HG03196 (cell line): ENCODE measurements around the gene GTF2IRD1.

Experiments used
- ATAC-seq: cut with Tn5 transposase; IDR thresholded peaks from one replicate; pipeline ENCODE4 v1.9.1; 2021; ENCODE audit not compliant: unreplicated experiment

Gene GTF2IRD1

DNA sequence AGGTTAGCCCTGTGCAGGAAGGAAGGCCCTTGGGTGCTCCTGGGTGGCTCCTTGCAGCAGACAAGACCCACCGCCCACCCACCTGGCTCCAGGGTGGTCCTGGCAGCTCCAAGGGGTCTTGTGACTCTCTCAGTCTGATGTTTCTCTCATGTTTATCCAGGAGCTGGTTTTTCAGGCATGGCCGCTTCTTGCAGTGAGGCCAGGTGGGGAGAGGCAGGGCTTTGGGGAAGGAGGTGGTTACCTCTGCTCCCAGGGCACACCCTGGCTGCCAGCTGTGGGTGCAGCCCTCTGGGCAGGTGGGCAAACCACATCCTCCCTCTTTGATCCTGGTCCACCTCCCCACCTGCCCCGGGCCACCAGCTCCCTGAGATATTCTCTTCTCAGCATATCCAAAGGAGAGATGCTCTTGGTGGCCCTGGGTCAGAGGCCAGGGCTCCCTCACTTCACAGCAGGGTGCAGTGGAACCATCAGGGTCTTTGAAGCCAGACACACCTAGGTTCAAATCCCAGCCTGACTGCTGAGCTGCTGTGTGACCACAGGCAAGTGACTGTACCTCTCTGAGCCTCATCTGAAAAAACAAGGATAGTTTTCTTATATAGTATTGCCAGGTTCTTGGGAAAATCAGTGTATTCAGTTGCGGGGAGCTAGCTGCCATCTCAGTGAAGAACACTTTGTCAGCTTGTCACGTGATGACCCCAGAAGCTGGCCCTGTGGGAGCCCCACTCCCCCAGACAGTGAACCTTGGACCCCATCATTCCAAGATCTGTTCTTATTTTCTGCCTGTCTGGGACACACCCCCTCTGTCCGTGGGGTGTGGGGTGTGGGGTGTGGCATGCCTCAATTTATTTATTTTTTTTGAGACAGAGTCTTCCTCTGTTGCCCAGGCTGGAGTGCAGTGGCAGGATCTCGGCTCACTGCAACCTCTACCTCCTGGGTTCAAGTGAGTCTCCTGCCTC is 11.5 kb downstream of the GTF2IRD1 start:
- no peak for ATAC-seq

DNA sequence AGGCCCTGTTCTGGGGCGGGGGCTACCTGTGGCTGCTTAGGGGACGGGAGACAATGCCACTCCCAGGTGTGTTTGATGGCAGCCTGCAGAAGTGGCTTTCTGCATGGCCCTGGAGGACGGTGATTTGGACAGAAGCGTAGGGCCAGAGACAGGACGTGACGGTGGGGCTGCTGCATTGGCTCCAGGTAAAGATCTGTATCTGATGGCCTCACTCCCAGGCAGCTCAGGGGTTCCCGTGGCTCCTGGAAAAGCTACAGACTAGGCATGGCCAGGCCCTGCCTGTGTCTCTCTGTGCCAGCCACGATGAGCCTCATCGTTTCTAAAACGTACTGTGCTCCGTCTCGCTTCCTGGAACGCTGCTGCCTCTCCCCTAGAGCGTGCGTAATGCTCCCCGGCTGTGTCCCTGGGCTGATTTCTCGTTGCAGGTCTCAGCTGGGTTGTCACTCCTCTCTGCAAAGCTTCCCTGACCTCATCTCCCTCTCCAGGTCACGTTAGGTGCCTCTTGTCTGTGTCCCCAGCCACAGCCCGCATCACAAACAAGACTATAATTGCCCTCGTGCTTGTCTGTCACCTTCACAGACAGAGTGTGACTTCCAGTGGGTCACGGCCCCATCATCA is 12.6 kb downstream of the GTF2IRD1 start:
- ATAC-seq = no peak

DNA sequence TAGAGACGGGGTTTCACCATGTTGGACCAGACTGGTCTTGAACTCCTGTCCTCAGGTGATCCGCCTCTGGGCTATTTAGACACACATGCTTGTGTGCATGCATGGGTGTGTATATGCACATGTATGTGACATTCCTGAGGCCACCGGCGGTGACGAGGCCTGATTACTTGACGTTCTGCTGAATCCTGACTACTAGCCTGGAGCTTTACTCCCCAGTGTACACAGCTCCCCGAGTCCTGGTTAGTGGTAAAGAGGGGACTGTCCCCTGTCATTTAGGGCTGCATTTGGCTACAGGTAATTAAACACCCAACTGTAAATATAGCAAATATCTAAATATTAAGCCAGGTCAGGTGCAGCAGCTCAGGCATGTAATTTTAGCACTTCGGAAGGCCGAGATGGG is 14.2 kb downstream of the GTF2IRD1 start:
- no peak for ATAC-seq

DNA sequence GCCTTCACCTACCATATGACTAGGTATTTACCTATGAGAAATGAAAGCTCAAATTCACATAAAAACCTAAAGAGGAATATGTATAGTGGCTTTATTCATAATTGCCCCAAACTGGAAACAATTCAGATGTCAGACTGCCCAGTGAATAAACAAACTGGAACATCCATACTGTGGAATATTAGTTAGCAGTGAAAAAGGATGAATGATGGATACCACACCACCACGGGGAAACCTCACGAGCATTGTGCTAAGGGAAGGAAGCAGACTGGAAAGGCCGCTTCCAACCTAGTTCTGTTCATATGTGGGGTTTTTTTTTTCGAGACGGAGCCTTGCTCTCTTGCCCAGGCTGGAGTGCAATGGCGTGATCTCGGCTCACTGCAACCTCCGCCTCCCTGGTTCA is 16.8 kb downstream of the GTF2IRD1 start:
- no peak for ATAC-seq

DNA sequence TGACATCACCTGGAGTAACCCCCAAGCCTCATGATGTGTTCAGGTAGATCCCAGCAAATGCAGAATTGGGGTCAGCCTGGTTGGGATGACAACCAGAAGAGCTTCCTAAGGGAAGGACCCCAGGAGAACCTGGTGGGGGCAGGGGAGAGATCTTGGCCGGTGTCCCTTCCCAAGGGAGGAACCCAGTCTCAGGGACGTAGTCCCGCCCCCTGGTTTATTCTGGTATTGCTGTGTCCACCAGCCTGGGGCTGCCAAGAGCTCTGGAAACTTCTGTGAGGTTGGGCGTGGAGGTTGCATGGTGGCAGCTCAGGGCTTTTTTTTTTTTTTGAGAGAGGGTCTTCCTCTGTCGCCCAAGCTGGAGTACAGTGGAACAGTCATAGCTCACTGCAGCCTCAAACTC is 19.4 kb downstream of the GTF2IRD1 start:
- ATAC-seq = no peak

DNA sequence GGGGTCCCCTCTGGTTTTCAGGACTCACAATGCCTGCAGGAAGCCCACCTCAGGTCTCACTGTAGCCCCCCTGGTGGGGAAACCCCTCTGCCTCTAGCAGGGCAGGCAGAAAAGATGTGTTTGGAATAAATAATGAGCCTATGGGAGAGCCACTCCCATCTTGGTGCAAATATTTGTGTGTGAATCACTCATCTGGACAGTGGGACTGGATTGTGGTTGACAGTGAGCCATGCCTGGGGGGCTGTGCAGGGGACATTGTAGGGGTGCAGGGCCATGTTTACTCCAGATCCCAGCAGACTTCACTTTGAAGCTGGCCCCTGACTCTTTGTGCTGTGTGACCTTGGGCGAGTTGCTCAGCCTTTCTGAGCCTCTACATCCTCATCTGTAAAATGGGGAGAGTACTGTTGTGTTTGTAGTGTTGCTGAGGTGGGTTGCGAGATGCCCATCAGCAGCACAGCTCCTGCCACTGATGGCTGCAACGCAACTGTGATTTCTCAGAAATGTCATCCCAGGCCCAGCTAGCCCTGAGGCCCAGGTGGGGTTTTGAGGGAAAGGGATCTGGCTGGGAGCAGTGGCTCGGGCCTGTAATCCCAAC is 20.7 kb downstream of the GTF2IRD1 start:
- no peak for ATAC-seq

DNA sequence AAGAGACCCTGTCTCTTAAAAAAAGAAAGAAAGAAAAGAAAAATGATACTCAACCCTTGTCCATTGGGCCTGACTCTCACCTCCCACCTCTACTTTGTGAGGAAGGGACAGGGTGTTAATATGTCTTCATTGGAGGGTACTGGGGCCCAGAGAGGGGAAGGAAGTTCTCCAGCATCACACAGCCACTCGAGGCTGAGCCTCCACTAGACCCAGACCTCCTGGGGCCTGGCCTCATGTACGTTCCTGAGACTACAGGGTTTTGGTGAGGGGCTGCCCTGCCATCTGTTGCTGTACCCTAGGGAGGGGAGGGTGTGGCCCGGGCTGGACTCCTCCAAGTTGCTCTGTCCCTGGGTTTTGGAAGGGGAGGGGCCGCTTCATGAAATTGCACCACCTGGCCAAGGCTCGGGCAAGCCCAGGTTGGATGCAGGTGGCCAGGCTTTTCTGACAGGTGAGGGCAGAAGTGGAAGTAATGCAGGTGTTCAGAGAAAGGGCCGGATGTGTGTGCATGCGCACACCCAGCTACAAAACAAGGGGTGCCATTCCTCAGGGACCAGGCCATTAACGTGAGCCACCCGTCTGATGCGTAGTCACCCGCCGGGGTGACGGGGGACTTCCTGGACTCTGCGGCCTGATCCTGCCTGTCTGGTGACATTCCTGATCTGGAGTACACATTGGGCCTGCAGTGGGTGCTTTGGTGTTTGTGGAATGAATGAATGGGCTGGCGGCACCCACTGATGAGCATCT is 21.7 kb downstream of the GTF2IRD1 start:
- no peak for ATAC-seq

DNA sequence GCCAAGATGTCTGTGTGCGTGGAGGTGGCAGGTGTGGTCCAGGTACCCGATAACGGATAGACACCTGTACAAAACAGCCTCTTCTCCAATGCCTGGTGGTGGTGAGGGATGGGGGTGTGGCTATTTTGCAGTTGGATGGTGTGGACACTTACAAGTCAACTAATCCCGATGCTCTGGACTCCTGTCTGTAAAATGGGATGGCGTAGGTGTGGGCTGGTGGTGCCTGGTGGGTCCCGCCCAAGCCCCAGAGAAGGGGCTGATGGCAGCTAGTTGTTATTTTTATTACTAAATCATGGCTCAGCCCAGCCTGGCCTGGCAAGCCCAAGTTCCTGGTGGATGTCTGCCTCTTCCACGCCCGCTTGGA is 22.3 kb downstream of the GTF2IRD1 start:
- no peak for ATAC-seq

DNA sequence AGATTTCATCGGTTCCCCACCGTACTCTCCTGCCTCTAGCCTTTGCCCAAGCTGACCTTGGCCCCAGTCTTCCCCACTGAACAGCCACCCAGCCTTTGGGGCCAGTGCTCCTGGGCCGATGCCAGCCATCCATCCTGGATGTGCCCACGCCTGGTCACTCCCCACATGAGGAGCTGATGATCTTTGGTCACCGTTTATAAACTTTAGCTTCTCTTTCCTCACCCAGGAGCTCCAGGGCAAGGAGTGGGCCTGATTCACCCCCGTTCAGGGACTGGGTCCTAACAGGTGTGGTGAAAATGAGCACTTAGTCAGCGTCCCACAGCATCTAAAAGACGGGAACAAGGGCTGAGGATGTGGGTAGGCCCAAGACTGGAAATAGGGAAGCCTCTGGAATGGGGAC is 22.9 kb downstream of the GTF2IRD1 start:
- ATAC-seq = no peak

DNA sequence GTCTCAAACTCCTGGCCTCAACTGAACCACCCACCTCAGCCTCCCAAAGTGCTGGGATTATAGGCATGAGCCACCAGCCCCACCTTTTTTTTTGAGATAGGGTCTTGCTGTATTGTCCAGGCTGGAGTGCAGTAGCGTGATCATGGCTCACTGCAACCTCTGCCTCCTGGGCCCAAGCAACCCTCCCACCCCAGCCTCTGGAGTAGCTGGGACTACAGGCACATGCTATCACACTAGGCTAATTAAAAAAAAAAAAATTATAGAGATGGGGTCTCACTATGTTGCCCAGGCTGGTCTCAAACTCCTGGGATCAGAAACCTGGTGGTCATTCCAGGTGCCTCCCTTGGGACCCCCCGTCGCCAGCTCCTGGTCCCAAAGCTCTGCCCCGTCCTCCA is 25.0 kb downstream of the GTF2IRD1 start:
- ATAC-seq = no peak

DNA sequence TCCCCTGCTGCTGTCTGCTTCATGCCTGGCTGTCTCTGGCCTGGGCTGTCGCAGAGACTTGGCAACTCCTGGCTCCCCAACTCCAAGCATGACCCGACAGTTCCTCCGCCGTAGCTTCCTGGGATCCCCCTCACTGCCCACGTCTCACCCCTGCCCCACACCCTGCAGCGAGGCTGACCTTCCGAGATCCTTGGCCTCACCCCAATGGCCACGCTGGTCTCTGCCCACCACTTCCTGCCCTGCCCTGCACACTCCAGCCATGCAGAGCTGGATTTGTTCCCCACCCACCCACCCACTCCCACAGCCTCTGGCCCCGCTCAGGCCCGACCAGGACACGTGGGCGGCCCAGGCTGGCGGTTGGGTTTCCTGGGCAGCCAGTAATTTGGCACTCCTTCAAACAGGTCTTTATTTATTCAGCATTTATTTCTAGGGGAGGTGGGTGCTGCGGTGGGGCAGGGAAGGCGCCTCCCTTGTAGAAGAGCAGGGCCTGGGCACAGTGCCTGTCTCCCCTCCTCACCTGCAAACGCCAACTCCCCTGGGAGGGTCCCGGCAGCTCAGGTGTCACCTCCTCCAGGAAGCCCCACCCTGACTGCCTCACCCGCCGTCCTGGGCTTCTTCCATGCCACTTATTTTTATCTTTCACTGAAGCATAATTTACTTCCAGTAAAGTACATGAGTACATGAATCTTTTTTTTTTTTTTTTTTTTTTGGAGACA is 25.5 kb downstream of the GTF2IRD1 start:
- no peak for ATAC-seq

DNA sequence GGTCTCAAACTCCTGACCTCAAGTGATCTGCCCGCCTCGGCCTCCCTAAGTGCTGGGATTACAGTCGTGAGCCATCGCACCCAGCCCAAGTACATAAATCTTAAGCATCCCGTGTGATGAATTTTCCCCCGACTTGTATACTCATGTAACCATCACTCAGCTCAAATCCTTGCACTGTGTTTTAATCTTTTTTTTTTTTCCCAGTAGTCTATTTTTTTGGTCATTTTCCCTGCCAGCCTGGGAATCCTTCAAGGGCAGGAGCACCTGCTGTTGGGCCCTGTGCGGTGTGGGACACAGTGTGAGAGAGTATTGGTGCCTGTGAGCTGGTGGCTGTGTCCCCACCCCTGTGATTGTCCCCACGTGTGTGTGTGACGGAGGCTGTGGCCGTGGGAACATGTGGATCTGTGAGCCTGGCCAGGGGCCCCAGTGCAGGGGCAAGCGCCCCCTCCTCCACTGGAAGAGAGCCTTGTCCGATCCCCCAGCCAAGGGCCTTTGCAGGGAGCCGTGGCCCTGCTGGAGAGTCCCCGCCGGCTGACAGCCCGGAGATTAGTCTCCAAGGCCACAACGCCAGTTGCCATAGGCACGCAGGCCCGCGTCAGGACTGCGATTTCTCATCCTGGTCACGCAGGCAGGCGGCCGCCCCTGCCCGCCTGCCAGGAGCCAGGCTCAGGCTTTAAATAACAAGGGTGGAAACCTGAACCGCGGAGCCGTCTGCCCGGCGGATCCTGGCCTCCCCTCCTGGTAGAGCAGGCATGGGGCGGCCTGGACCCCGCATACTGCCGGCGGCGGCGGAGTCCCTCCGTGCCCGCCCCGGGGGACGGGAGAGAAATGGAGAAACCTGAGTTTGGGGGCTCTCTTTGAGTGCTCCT is 26.5 kb downstream of the GTF2IRD1 start:
- ATAC-seq = no peak

DNA sequence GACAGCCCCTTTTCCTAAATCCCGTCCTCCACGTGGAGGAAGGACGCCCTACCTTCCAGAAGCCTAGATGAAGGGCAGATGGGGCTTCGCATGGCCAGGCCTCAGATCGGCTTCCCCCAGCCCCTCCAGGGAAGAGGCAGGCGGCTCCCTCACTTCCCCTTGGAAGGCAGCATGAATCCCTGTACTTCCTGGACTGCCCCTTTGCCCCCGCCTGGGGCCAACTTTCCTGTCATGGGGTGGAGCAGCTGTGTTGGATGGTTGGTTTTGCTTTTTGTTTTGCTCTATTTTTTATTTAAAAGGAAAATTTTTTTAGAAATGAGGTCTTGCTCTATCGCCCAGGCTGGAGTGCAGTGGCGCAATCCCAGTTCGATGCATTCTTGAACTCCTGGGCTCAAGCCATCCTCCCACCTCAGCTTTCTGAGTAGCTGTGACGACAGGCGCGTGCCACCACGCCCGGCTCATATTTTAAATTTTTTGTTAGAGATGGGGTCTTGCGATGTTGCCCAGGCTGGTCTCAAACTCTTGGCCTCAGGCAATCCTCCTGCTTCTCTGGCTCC is 27.2 kb downstream of the GTF2IRD1 start:
- ATAC-seq = no peak

DNA sequence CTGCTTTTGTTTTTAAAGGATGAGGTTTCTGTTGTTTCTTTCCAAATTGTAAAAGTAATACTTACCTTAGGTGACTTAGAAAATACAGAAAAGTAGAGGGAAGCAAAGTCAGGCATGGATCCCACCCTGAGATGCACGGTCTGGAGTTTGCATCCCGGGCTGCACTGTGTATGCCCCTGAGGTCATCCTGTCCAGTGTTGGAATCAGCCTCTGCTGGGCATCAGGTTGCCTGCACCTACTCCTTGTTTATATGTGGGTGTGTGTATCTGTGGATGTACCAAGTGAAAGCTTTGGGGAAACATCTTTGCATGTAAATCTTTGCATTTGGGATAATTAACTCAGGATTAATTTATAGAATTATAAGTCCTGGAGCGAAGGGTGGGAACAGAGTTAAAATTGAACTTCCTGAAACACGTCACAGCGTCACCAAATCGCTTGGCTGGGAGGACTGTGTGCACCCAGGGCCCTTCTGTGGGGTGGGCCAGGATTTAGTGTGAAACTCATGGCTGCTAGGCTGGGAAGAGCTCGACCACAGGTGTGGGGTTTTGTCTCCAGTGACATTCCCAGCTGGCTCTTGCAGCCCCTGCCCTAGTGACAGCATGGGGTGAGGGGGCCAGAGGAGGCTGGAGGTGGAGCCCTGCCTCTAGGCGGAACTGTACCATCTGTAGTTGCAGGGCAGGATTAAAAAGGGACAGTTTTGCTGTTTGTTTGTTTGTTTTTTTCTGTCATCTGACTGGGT is 27.9 kb downstream of the GTF2IRD1 start:
- ATAC-seq = no peak

DNA sequence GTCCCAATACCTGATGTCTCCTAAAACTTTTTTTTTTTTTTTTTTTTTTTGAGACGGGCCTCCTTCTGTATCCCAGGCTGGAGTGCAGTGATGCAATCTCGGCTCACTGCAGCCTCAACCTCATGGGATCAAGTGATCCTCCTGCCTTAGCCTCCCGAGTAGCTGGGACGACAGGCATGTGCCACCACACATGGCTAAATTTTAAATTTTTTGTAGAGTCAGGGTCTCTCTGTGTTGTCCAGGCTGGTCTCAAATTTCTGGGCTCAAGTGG is 28.4 kb downstream of the GTF2IRD1 start:
- no peak for ATAC-seq

DNA sequence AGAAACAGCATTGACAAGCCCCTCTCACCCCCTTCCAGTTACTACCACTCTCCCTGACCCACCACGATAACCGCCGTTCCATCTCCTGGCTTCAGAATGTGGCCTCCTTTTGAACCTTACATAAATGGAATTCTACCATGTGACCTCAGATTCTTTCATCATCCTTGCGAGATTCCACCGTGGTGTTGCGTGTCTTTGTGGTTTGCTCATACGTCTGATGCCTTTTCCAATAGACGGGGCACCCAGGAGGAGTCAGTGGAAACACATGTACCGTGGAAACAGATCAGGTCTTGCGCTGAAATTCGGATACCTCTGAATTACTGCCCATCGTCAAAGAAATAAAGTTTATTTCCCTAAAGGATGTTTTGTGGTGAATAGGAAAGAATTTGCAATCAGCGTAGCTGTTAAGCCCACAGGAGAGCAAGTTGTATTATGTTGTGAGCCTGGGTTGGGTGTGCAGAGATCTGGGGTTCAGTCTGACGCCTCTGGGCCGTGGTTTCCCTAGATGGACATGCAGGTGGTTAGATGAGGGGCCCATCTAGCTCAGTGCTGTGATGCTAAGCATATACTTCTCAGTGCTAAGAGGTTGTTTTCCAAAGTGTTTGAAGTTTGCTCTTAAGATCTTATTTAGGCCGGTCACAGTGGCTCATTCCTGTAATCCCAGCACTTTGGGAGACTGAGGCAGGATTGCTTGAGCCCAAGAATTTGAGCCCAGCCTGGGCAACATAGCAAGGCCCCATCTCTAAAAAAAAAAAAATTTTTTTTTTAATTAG is 29.1 kb downstream of the GTF2IRD1 start:
- no peak for ATAC-seq

DNA sequence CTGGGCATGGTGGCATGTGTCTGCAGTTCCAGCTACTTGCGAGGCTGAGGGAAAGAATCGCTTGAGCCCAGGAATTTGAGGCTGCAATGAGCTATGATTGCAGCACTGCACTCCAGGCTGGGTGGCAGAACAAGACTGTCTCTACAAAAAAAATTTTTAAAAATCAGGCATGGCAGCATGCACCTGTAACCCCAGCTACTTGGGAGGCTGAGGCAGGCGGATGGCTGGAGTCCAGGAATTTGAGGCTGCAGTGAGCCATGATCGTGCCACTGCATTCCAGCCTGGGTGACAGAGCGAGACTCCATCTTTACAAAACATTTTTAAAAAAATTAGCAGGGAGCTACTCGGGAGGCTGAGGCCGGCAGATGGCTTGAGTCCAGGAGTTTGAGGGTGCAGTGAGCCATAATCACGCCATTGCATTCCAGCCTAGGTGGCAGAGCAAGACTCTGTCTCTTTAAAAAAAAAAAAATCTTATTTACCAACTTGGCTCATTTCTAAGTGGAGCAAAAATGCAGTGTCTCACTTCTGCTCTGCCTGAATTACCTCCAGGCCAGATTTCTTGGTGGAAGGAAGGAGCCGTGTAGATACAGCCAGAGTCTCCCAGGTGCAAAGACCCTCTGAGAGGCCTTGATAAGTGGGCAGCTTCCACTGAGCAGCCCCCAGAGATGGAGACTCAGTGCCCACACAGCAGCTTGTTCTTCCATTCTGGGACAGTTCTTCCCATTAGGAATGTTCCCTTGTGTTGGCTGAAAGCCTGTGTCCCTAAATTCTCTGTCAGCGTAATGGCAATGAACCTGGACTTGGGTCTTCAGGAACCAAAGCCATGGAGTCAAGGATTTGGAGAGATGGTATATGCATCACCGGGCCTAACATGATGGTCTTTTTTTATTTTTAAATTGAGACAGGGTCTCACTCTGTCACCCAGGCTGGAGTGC is 30.0 kb downstream of the GTF2IRD1 start:
- no peak for ATAC-seq
